HG03064 (cell line): ENCODE measurements around the gene JAKMIP2.
"Not testable (repeated sequence)": the region's sequence is repeated elsewhere in the genome, so short reads cannot be mapped to it uniquely, and the experiment has no call there.

Source experiments
- ATAC-seq: cut with Tn5 transposase; IDR thresholded peaks from one replicate; pipeline ENCODE4 v1.9.1; 2021; ENCODE audit warnings: low read depth; ENCODE audit not compliant: unreplicated experiment

JAKMIP2 gene

DNA sequence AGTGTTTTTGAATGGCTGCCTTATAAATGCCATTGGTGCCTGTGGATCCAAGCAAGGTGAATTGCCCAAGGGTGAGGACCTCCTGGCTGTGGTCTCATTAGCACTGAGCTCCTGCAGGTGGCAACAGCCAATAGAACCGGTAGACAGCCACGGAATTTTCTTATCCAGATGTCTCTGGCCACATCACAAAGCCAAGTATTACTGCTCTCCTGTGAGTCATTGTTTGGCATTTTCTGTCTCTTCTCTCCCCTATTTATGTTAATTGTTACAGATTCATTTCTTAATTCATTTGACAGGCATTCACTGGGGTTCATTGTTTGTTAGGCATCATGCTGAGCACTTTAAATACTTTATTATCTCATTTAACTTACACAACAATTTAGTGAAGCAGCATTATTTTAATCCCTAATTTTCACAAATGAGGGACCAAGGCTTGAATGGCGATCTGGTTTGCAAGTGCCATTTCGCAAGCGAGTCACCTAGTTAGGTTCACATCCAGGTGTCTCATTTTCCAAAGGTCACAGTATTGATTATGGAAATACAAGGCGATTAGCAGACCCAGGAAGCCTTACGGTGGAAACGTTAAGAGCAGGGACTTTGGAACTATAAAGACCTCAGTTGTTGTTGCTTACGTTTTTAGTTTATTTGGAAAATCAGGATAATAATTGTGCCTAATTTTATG lies 214.5 kb downstream of the JAKMIP2 start:
- no peak for ATAC-seq

DNA sequence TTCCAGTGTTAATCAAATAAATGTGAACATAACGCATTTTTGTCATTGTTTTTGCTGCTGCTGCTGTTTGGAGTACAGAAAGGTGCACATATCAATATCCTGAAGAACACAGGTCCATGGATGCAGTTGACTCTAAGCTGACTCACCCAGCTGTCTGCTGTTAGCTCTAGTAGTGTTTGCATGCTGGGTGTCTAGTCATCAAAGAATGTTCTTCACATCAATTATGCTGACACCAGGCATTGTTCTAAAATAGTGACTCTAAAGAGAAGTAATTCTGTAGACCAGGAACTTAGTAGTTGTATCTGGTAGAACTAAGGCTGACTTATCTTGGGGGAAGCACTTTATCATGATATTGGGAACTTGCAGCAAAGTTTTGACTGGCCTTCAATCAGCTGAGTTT lies 217.0 kb downstream of the JAKMIP2 start:
- ATAC-seq, result no peak

- no peak for ATAC-seq
Observed at GRCh38 chr5:147564124-147564486, 218.4 kb downstream of the JAKMIP2 start.

DNA sequence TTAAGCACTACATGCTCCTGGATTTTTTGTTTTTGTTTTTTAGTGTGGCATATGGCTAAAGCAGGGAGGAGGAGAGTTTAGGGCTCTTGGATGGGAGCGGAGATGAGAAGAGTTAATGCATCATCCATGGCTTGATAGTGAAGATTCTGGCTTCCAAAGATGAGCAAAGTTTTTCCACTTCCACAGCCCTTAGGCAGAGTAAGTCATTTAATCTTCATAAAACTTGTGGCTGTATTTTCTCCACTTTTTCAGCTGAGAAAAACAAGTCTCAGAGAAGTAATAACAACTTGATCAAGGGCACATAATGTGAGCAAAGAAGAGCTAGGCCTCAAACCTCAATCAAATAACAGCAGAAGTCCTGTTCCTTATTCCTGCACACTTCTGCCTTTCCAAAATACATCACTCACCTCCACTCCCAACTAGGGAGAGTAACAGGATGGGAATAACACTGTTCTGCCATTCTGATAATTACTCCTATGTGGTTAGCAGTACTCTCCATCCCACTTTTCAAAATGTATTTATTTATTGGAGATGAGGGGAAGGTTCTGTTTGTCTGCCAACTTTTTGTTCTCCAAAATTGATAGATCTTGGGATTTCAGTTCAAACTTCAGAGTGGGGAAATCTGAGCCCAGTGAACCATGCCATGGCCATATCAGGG lies 218.9 kb downstream of the JAKMIP2 start:
- ATAC-seq, result no peak

DNA sequence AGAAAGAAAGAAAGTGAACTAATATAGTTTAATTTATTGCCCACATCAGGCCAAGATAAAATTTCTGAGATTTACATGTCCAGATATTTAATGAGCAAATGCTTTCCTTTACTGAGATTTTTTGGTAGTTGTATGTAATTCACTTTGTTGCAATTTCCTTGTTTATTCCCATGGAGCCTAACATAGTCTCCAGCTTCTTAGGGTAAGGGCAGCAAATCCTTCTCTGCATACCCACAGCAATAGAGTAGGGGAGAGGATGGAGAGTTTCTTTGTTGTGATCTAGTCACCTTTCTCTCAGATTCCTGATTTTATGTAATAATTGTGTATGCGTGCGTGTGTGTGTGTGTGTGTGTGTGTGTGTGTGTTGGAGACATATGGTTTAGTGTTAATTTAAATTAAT lies 221.1 kb downstream of the JAKMIP2 start:
- no peak for ATAC-seq

GRCh38 chr5:147560718-147561331 lies 221.7 kb downstream of the JAKMIP2 start:
- ATAC-seq, result no peak

DNA sequence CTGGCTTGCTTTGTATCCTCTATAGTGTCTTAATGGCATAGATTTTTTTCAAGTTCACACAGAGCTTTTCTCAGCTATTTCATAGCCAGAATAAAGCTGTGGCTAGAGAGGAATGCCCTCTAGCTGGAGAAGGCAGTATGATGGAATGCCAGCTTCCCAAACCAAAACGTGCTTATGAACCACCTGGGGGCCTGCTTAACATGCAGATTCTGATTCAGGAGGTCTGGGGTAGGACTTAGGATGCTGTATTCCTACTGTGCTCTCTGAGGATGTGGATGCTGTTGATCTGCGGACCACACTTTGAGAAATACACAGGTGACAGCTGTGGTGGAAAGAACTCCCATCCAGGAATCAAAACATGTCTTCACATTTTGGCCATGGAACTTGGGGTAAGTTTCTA lies 222.8 kb downstream of the JAKMIP2 start:
- no peak for ATAC-seq

DNA sequence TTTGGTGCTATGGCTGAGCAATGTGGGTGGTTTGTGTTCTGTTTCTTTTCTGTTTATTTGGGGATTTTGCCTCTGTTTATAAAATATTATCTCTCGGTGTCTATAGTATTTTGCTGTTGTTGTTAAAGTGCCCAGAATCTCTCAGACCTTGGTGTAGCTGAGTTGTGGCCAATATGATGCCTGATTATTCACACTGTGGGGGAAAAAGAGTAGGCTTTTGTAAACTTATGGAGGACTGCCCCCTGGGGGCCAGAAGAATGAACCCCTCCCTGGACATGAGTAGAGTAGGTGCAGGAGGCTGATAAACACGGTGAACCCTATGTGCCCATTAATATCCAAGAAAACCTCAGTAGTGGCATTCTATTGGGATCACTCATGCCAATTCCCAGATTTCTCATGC lies 223.7 kb downstream of the JAKMIP2 start:
- ATAC-seq, result no peak

DNA sequence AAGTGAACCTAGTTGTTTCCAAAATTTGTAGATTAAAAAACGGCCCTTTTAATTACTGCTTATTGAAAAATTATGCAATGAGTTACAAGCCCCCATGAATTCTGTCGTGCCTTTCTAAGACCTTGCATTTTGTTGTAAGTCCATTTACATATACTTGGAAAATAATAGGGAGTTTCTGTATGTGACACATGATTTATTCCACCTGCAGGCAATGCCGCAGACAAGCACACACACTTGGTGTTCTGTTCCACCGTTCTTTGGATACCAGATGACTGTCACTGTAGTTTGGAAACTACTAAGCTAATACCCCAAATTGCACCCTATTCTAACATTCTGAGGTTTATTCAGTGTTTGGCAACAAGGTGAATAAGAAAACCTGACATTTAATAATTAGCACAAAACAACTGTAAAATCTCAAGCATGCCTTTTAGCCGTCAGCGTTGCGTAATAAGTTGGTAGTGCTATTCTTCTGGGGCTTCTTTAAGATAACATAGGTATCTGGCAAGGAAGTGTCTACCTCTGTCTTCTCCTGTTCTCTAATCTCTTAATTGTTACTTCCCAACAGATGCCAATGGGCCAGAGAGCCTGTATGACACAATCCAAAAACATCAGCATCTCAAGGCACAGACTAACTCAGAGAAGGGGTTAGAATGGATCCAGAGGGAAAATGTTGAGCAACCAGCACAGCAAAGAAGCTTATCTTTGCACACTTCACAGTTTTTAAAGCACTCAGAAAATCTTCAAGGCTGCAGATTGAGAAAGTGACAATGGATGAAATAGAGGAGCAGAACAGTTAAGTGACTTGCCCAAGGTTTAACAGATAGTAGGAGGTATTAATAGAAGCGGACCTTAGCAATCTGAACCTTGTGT lies 224.4 kb downstream of the JAKMIP2 start:
- no peak for ATAC-seq

DNA sequence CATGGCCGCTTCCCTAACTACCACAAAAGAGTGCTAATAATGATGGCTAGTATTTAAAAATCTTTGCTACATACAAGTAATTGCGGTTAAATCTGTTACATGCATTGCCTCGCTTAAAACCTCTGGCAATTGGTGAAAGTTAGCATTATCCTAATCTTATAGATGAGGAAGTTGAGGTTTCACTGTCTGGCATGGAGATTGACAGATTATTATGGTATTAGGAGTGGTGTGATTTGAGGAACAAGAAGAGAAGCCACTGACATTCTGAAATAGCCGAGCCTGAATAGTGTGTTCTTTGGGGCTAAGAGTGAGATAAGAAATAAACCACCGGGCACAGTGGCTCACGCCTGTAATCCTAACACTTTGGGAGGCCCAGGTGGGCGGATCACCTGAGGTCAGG lies 227.4 kb downstream of the JAKMIP2 start:
- ATAC-seq, result no peak

DNA sequence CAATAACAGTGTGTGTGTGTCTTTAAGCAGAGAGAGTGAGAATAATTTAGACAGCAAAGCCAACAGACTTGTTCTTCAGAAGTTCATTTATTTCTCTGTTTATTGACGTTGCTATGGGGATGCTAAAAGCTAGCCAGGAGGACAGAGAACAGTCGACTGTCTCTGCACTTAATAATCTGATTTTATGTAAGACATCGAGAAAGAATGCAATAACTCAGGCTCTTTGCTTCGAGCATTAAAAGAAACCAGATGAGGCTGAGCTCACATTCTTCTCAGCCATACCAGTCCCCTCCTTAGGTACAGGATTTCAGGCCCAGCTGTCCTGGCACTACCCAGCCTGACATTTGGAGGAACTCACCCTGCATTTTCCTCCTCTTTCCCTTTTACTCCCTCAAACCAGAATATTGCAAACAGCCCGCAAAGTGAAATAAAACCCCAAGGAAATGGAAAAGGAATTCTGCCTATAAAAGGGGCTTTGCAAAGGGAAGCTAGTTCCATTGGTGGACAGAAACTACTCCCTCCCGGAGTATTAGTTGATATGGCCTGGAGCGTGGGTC lies 228.2 kb downstream of the JAKMIP2 start:
- ATAC-seq, result no peak

DNA sequence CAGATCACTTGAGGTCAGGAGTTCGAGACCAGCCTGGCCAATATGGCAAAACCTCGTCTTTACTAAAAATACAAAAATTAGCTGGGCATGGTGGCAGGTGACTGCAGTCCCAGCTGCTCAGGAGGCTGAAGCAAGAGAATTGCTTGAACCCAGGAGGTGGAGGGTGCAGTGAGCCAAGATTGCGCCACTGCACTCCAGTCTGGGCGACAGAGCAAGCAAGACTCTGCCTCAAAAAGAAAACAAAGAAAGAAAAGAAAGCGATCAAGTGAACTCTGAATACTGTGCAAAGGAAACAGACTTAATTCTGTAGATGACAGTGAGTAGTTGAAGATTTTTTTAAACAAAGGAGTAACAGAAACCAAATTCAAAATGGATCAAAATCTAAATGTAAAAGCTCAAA lies 228.7 kb downstream of the JAKMIP2 start:
- ATAC-seq, result not testable (repeated sequence)

DNA sequence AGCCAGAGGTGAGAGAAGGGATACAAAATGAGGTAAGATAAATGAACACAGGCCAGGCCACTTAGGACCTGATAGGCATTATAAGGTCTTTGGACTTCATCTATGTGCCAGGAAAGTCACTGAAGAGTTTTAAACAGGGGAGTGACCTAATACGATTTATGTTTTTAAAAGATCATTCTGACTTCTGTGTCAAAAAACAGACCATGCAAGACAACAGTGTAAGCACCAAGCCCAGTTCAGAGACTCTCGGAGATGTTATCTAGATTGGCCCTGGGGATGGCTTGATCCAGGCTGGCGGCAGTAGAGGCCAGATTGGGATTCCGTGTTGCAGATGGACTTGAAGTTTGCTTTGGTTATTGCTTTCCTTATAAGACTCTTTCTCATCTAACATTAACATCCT lies 229.6 kb downstream of the JAKMIP2 start:
- ATAC-seq, result no peak

GRCh38 chr5:147551677-147552076 lies 230.9 kb downstream of the JAKMIP2 start:
- ATAC-seq, result no peak

DNA sequence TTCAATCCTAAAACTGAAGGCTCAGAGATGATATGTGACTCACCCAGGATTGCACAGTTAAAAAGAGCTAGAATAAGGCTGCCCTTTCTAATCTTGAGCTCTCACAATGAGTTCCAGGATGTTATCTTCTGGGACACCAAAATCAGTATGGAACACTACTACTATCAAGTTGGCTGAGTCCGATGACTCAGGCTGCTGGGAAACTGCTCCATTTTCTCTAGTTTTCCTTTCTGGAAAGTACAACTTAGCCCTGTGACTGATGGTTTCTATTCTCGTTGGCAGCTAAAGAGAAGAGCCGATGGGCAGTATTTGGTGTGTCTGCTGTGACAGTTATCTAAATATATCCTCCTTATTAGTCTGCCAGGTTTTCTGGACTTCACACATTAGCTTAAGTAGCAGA lies 234.8 kb downstream of the JAKMIP2 start:
- no peak for ATAC-seq

DNA sequence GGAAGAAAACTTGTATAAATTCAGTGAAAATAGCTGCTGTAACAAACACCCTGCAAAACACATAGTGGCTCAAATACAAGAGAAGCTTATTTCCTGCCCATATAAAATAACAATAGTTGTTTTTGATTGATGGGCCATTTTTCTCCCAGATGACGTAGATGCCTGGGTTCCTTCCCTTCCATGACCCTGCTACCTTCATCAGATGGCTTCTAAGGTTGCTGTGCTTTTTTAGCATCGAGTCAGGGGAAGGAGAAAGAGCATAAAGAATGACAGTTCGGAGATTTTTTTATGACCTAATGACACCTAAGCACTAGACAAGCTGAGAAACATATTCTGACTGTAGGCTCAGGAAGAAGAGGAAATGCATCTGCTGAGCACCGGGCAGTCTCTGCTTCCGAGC lies 238.0 kb downstream of the JAKMIP2 start:
- no peak for ATAC-seq

DNA sequence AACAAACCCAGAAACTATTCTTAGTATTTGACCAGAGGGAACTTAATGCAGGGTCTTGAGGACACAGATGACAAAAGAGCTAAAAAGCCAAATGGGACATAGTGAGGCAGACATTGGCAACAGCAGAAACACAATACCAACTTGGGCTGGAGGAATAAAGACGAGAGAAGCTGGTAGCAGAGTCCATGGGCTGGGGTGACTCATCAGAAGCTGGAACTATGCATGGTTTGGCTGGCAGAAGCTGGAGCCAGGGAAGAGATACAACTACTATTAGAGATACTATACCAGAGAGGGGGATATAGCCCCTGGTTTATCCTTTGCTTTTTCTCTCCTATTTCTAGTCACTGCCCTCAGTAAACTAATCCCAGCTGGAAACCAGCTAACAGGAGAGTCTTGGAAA lies 243.5 kb downstream of the JAKMIP2 start:
- no peak for ATAC-seq

GRCh38 chr5:147538236-147538635 lies 244.3 kb downstream of the JAKMIP2 start:
- no peak for ATAC-seq
